ENCODE data around the gene MYO6.
A peak's percentile ranks its signal among the peaks of the same experiment; 100 is the strongest.

MYO6 gene

GRCh38 chr6:75830959-75831885 lies 82.2 kb downstream of the MYO6 start:
- peak in 1 of 2 donors; percentile 69 for DNase-seq (ENCODE audit: low spot score in 2 of 2)
- H3K4me1 Mint-ChIP-seq = peaks cover 24% of the 10 kb centered on the region
- H3K27ac Mint-ChIP-seq = no peak overlapping the region
- no peak overlapping the region for H3K4me3 Mint-ChIP-seq
- H3K36me3 Mint-ChIP-seq = peaks cover 4% of the 10 kb centered on the region
- H3K9me3 Mint-ChIP-seq = no peaks in the 10 kb centered on the region
- peak; percentile 96 for ATAC-seq

- Mint-ChIP-seq H3K9me3 (no peaks in the 10 kb centered on the region), H3K27ac (no peak overlapping the region), H3K4me1 (peaks cover 24% of the 10 kb centered on the region), H3K36me3 (peaks cover 12% of the 10 kb centered on the region), H3K4me3 (no peak overlapping the region)
- ATAC-seq (peak; percentile 78), DNase-seq (ENCODE audit: low spot score in 2 of 2) (no peak)
These were observed 85.4 kb downstream of the MYO6 start for GRCh38 chr6:75834447-75834846.

GRCh38 chr6:75842191-75842590 lies 93.2 kb downstream of the MYO6 start:
- Mint-ChIP-seq H3K4me1 (no peaks in the 10 kb centered on the region), H3K9me3 (no peaks in the 10 kb centered on the region), H3K36me3 (peaks cover 14% of the 10 kb centered on the region), H3K27ac (no peak overlapping the region), H3K4me3 (no peak overlapping the region)
- DNase-seq (ENCODE audit: low spot score in 2 of 2) (no peak), ATAC-seq (no peak)

- DNase-seq (ENCODE audit: low spot score in 2 of 2) = no peak
- no peak for ATAC-seq
- Mint-ChIP-seq H3K27ac (no peak overlapping the region), H3K36me3 (peaks cover 14% of the 10 kb centered on the region), H3K4me1 (no peaks in the 10 kb centered on the region), H3K9me3 (no peaks in the 10 kb centered on the region), H3K4me3 (no peak overlapping the region)
These were observed 93.7 kb downstream of the MYO6 start for GRCh38 chr6:75842732-75843131.

- H3K9me3 Mint-ChIP-seq = no peaks in the 10 kb centered on the region
- no peak for DNase-seq (ENCODE audit: low spot score in 2 of 2)
- ATAC-seq = no peak
- H3K27ac Mint-ChIP-seq = no peak overlapping the region
- no peak overlapping the region for H3K4me3 Mint-ChIP-seq
- no peaks in the 10 kb centered on the region for H3K4me1 Mint-ChIP-seq
- peaks cover 14% of the 10 kb centered on the region for H3K36me3 Mint-ChIP-seq
These were observed 94.4 kb downstream of the MYO6 start for GRCh38 chr6:75843396-75843795.

GRCh38 chr6:75848274-75848673 lies 99.2 kb downstream of the MYO6 start:
- H3K27ac Mint-ChIP-seq = no peak overlapping the region
- H3K4me1 Mint-ChIP-seq = no peaks in the 10 kb centered on the region
- ATAC-seq (no peak), DNase-seq (ENCODE audit: low spot score in 2 of 2) (no peak)
- no peaks in the 10 kb centered on the region for H3K9me3 Mint-ChIP-seq
- no peak overlapping the region for H3K4me3 Mint-ChIP-seq
- no peaks in the 10 kb centered on the region for H3K36me3 Mint-ChIP-seq

- ATAC-seq = no peak
- no peak for DNase-seq (ENCODE audit: low spot score in 2 of 2)
- Mint-ChIP-seq H3K9me3 (no peaks in the 10 kb centered on the region), H3K36me3 (no peaks in the 10 kb centered on the region), H3K4me1 (no peaks in the 10 kb centered on the region), H3K27ac (no peak overlapping the region), H3K4me3 (no peak overlapping the region)
These were observed 100.4 kb downstream of the MYO6 start for GRCh38 chr6:75849329-75850025.

- Mint-ChIP-seq H3K4me3 (no peak overlapping the region), H3K9me3 (no peaks in the 10 kb centered on the region), H3K27ac (no peak overlapping the region), H3K4me1 (no peaks in the 10 kb centered on the region), H3K36me3 (no peaks in the 10 kb centered on the region)
- ATAC-seq (no peak), DNase-seq (ENCODE audit: low spot score in 2 of 2) (no peak)
These were observed 101.2 kb downstream of the MYO6 start for GRCh38 chr6:75850026-75850833.

- DNase-seq (ENCODE audit: low spot score in 2 of 2) = no peak
- H3K9me3 Mint-ChIP-seq = no peaks in the 10 kb centered on the region
- no peak overlapping the region for H3K4me3 Mint-ChIP-seq
- H3K4me1 Mint-ChIP-seq = no peaks in the 10 kb centered on the region
- ATAC-seq = no peak
- H3K36me3 Mint-ChIP-seq = peaks cover 4% of the 10 kb centered on the region
- H3K27ac Mint-ChIP-seq = no peak overlapping the region
These were observed 103.7 kb downstream of the MYO6 start for GRCh38 chr6:75852721-75853120.

- Mint-ChIP-seq H3K4me3 (no peak overlapping the region), H3K36me3 (peaks cover 4% of the 10 kb centered on the region), H3K27ac (no peak overlapping the region), H3K4me1 (no peaks in the 10 kb centered on the region), H3K9me3 (no peaks in the 10 kb centered on the region)
- ATAC-seq (no peak), DNase-seq (ENCODE audit: low spot score in 2 of 2) (no peak)
These were observed 104.8 kb downstream of the MYO6 start for GRCh38 chr6:75853806-75854205.

- Mint-ChIP-seq H3K36me3 (peaks cover 4% of the 10 kb centered on the region), H3K9me3 (no peaks in the 10 kb centered on the region), H3K4me3 (no peak overlapping the region), H3K27ac (no peak overlapping the region), H3K4me1 (no peaks in the 10 kb centered on the region)
- DNase-seq (ENCODE audit: low spot score in 2 of 2) (no peak), ATAC-seq (no peak)
These were observed 106.0 kb downstream of the MYO6 start for GRCh38 chr6:75855052-75855451.

- Mint-ChIP-seq H3K27ac (no peak overlapping the region), H3K9me3 (no peaks in the 10 kb centered on the region), H3K36me3 (peaks cover 4% of the 10 kb centered on the region), H3K4me1 (no peaks in the 10 kb centered on the region), H3K4me3 (no peak overlapping the region)
- no peak for ATAC-seq
- DNase-seq (ENCODE audit: low spot score in 2 of 2) = no peak
These were observed 107.9 kb downstream of the MYO6 start for GRCh38 chr6:75856902-75857301.

- DNase-seq (ENCODE audit: low spot score in 2 of 2) = no peak
- H3K36me3 Mint-ChIP-seq = peaks cover 27% of the 10 kb centered on the region
- H3K4me3 Mint-ChIP-seq = no peak overlapping the region
- ATAC-seq = no peak
- no peak overlapping the region for H3K27ac Mint-ChIP-seq
- H3K9me3 Mint-ChIP-seq = no peaks in the 10 kb centered on the region
- H3K4me1 Mint-ChIP-seq = no peaks in the 10 kb centered on the region
These were observed 114.0 kb downstream of the MYO6 start for GRCh38 chr6:75863001-75863400.

- no peak for ATAC-seq
- Mint-ChIP-seq H3K9me3 (no peaks in the 10 kb centered on the region), H3K27ac (no peak overlapping the region), H3K4me3 (no peak overlapping the region), H3K4me1 (no peaks in the 10 kb centered on the region), H3K36me3 (peaks cover 27% of the 10 kb centered on the region)
- no peak for DNase-seq (ENCODE audit: low spot score in 2 of 2)
These were observed 114.7 kb downstream of the MYO6 start for GRCh38 chr6:75863784-75864183.

GRCh38 chr6:75864446-75864845 lies 115.4 kb downstream of the MYO6 start:
- ATAC-seq (no peak), DNase-seq (ENCODE audit: low spot score in 2 of 2) (no peak)
- Mint-ChIP-seq H3K4me1 (no peaks in the 10 kb centered on the region), H3K9me3 (no peaks in the 10 kb centered on the region), H3K36me3 (peaks cover 27% of the 10 kb centered on the region), H3K27ac (no peak overlapping the region), H3K4me3 (no peak overlapping the region)

Measured in stimulated activated effector memory CD8-positive, alpha-beta T cell treated with anti-CD3 and anti-CD28 coated beads, Interleukin-12 subunit alpha, Interleukin-12 subunit beta, amount 100 ng/mL, for 72 hours (primary cell).